Esophagus muscularis mucosa (tissue), 4 donors: ENCODE measurements around the gene RASD2. TPM values are rescaled to one million over a fixed set of nuclear protein-coding genes. Genes with fewer than 3 reads are reported as not detected.

Source experiments
- DNase-seq: peaks from one replicate; pipeline ENCODE4 v3.0.0-alpha.2; 2017; ENCODE audit errors: extremely low spot score
- H3K27ac ChIP-seq, 4 donors: fragments of 200-600 bp; sonication (generic); replicated peaks in 1 of 4; 1 replicate in 3 of 4; 2 replicates in 1 of 4; pipeline ENCODE4 v1.5.1; 2016 to 2019; ENCODE audit warnings: mild to moderate bottlenecking in 1 of 4
- H3K27me3 ChIP-seq, 4 donors: fragments of 200-600 bp; sonication (generic); one replicate each; pipeline versions ENCODE4 v1.5.1 to v1.6.0; 2016 to 2019
- H3K36me3 ChIP-seq, 4 donors: fragments of 200-600 bp; sonication (generic); one replicate each; pipeline ENCODE4 v1.5.1; 2016 to 2019
- H3K4me1 ChIP-seq, 4 donors: fragments of 200-600 bp; sonication (generic); one replicate each; pipeline ENCODE4 v1.5.1; 2016 to 2019
- H3K4me3 ChIP-seq, 4 donors: fragments of 200-600 bp; sonication (generic); 1 replicate in 2 of 4; 2 replicates in 2 of 4; pipeline ENCODE4 v1.5.1; 2016 to 2019; ENCODE audit warnings: mild to moderate bottlenecking in 4 of 4, moderate library complexity in 1 of 4
- H3K9me3 ChIP-seq, 4 donors: fragments of 200-600 bp; sonication (generic); 1 replicate in 3 of 4; 2 replicates in 1 of 4; pipeline ENCODE4 v1.5.1; 2016 to 2019
- EP300 ChIP-seq: sonication (generic); formaldehyde crosslinking; IDR thresholded peaks from one replicate; pipeline ENCODE4 v1.6.1; 2017; ENCODE audit warnings: antibody characterized with exemption
- POLR2A ChIP-seq: fragments of 450-650 bp; IDR thresholded peaks from one replicate; pipeline ENCODE4 v1.6.1; 2017; ENCODE audit warnings: antibody characterized with exemption, moderate library complexity, mild to moderate bottlenecking, low read depth
- POLR2AphosphoS5 ChIP-seq, 2 donors: sonication (generic); formaldehyde crosslinking; IDR thresholded peaks; one replicate each; pipeline ENCODE4 v1.6.1; 2017; ENCODE audit warnings: antibody characterized with exemption in 2 of 2
- WGBS: methylation state at CpG from one replicate; pipeline ENCODE4 v1.1.5; 2018; 5-methylcytosine and 5-hydroxymethylcytosine counted together
- intact Hi-C: fragments of 100-400 bp; cut with DNase I; formaldehyde crosslinking; loops from one replicate; pipeline ENCODE4 v1.15.1; 2023
- total RNA-seq, 4 donors: library from RNA; depleted of rRNA; stranded (reverse); fragments of >200 nt; gene quantifications; one replicate each; pipeline versions ENCODE4 v1.1.0 to v1.2.1, GENCODE V29; 2016
- TF ChIP-seq, protein P1 (sequence below), 3 experiments: fragments of 200-600 bp in 2 of 3; fragments of 450-650 bp in 1 of 3; sonication (generic) in 2 of 3; IDR thresholded peaks; one replicate each; pipeline ENCODE4 v1.5.1; 2017 to 2019; ENCODE audit warnings: antibody characterized with exemption in 3 of 3, mild to moderate bottlenecking in 2 of 3, moderate library complexity in 1 of 3

RASD2 gene
- total RNA-seq, 4 donors from 2014 or later = 18.4 to 53.6 (median 31.7) TPM

DNA sequence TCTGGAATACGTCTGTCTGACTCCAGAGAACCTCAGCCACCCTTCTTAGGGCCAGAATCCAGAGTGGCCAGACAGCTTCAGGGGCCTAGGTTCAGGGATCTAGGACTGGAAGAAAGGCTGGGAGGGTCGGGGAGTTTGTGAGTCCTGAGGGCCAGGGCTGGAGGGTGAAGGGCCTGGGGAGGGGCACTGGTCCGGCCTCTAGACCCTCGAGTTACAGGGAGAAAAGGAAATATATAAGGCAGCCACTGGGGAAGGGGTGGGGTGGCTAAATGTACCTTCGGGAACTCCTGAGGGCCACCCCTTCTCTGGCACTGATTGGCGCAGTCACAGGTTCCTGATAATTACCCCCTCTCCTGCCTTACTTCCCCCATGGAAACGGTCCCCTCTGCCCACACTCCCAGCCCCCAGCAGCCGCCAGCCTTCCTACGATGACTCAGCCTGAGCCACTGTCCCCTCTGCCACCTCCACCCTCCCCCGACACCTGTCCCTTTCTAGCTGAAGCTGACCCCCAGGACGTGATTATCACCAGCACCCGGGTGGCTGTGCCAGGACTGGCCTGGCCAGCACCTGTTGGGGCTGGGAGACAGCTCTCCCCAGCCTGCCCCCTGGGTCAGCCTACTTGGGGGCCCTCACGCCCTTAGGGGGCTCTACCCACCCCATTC lies 50.1 kb downstream of the RASD2 start:
- intact Hi-C loops = no loop called here
- H3K36me3 ChIP-seq = no peaks in the 10 kb centered on the region
- H3K4me3 ChIP-seq = no peak overlapping the region
- no peaks in the 10 kb centered on the region for H3K9me3 ChIP-seq
- DNase-seq = no peak
- peaks cover 39 to 55% (median 49%) of the 10 kb centered on the region in 4 donors for H3K4me1 ChIP-seq
- H3K27me3 ChIP-seq = no peaks in the 10 kb centered on the region
- H3K27ac ChIP-seq = peak overlapping the region in 1 of 4 donors; percentile 82
- 74% methylated on average over 13 of the region's 13 CpGs for WGBS
- no peak for TF ChIP-seq EP300
- TF ChIP-seq POLR2A = no peak
- TF ChIP-seq, protein P1, sequence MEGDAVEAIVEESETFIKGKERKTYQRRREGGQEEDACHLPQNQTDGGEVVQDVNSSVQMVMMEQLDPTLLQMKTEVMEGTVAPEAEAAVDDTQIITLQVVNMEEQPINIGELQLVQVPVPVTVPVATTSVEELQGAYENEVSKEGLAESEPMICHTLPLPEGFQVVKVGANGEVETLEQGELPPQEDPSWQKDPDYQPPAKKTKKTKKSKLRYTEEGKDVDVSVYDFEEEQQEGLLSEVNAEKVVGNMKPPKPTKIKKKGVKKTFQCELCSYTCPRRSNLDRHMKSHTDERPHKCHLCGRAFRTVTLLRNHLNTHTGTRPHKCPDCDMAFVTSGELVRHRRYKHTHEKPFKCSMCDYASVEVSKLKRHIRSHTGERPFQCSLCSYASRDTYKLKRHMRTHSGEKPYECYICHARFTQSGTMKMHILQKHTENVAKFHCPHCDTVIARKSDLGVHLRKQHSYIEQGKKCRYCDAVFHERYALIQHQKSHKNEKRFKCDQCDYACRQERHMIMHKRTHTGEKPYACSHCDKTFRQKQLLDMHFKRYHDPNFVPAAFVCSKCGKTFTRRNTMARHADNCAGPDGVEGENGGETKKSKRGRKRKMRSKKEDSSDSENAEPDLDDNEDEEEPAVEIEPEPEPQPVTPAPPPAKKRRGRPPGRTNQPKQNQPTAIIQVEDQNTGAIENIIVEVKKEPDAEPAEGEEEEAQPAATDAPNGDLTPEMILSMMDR (IDR thresholded peaks at IDR 0.05) = no peak
- TF ChIP-seq POLR2AphosphoS5 (IDR thresholded peaks at IDR 0.05) = no peak

DNA sequence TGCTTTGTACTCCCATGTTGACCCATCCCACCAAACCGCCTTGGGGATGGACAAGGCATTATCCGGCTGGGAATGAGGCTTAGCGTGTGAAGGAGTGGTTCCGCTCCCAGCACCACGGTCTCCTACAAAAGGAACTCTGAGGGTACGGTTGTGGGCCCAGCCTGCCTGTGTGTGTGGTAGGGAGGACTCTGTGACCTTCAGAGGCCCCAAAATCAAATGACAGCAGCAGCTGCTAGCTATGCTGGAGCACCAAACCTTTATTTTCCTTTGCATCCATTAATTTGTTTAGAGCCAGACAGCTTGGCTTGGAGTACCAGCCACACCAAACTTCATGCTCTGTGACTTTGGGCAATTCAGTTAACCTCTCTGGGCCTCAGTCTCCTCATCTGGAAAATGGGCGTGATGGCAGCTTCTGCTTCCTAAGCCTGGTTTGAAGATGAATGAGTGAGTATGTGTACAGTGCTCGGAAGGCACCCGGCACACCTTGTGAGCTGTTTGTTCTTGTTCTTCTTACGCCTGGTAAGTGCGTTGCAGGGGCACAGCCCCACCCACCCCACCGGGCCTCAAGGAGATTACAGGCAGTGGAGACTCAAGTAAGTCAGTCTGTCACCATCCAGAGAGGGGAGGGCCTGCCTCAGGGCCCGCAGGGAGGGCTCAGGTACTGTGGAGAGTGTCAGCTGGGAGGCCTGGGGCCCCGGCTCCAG lies 51.2 kb downstream of the RASD2 start:
- 96% methylated on average over 11 of the region's 14 CpGs for WGBS
- H3K9me3 ChIP-seq = no peaks in the 10 kb centered on the region
- intact Hi-C loops = no loop called here
- TF ChIP-seq EP300 (no peak), POLR2AphosphoS5 (IDR thresholded peaks at IDR 0.05) (no peak), POLR2A (no peak)
- TF ChIP-seq, protein P1 (IDR thresholded peaks at IDR 0.05) = no peak
- no peaks in the 10 kb centered on the region for H3K36me3 ChIP-seq
- H3K27me3 ChIP-seq = no peaks in the 10 kb centered on the region
- no peak for DNase-seq
- H3K4me3 ChIP-seq = no peak overlapping the region
- peaks cover 39 to 55% (median 50%) of the 10 kb centered on the region in 4 donors for H3K4me1 ChIP-seq
- peak overlapping the region; percentile 69 to 82 (median 74) for H3K27ac ChIP-seq

DNA sequence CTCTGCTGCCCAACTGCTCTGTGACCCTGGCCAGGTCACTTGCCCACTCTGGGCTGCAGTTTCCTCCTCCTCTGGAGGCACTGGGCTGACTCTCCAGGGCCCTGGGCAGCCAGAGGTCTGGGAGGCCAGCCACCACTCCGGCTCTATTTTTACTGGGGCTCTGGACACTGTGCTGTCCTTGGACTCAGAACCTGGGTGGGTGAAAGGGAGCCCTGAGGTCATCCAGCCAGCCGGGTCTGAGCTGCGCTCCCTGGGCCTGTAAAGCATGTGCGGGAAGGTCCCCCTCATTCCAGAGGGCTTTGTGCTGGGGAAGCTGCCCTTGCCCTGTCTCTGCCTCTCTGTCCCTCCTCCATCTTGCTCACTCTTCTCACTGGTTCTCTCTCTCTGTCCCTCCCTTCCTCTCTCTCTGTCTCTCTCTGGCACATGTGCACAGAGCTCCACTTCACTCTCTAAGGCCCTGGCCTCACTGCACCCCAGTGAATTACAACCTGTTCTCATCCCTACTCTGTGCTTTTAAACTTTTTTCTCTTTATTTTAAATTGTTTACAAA lies 51.9 kb downstream of the RASD2 start:
- intact Hi-C loops = no loop called here
- no peak overlapping the region for H3K4me3 ChIP-seq

DNA sequence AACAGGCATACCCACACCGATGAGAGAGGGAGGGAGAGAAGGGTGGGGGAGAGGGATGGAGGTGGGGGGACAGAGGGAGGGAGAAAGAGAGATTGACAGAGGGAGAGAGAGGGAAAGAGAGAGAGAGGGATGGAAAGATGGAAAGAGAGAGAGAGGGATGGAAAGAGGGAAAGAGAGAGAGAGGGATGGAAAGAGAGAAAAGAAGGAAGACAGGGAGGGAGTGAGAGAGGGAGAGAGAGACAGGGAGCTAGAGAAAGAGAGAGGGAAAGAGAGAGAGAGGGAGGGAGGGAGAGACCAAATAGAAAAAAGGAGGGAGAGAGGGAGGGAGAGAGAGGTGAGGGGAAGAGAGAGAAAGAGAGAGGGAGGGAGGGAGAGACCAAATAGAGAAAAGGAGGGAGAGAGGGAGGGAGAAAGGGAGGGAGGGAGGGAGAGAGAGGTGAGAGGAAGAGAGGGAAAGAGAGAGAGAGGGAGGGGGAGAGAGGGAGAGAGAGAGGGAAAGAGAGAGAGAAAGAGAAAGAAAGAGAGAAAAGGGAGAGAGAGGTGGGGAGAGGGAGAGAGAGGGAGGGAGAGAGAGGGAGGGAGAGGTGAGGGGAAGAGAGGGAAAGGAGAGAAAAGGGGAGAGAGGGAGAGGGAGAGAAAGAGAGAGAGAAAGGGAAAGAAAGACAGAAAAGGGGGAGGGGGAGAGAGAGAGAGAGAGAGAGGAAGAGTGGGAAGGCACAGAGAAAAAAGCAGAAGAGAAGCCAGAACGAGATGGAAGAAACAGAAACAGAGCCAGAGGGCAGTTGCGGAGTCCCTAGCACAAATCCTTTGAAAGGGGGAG lies 52.6 kb downstream of the RASD2 start:
- H3K36me3 ChIP-seq = no peaks in the 10 kb centered on the region
- no peaks in the 10 kb centered on the region for H3K27me3 ChIP-seq
- peak overlapping the region; percentile 69 to 82 (median 74) for H3K27ac ChIP-seq
- intact Hi-C loops = no loop called here
- TF ChIP-seq EP300 (no peak), POLR2A (no peak), POLR2AphosphoS5 (IDR thresholded peaks at IDR 0.05) (no peak)
- TF ChIP-seq, protein P1 (IDR thresholded peaks at IDR 0.05) = no peak
- H3K4me3 ChIP-seq = no peak overlapping the region
- DNase-seq = no peak
- H3K9me3 ChIP-seq = no peaks in the 10 kb centered on the region
- H3K4me1 ChIP-seq = peaks cover 27 to 45% (median 40%) of the 10 kb centered on the region in 4 donors
- WGBS = 31% methylated on average over 3 of the region's 3 CpGs

More for the DNA sequence above, 51.9 kb downstream of the RASD2 start:
- peaks cover 35 to 50% (median 47%) of the 10 kb centered on the region in 4 donors for H3K4me1 ChIP-seq
- H3K36me3 ChIP-seq = no peaks in the 10 kb centered on the region
- DNase-seq = no peak
- no peaks in the 10 kb centered on the region for H3K9me3 ChIP-seq
- peak overlapping the region; percentile 69 to 82 (median 74) for H3K27ac ChIP-seq
- no peaks in the 10 kb centered on the region for H3K27me3 ChIP-seq
- TF ChIP-seq EP300 = no peak
- TF ChIP-seq, protein P1 (IDR thresholded peaks at IDR 0.05) = no peak
- no peak for TF ChIP-seq POLR2AphosphoS5 (IDR thresholded peaks at IDR 0.05)
- no peak for TF ChIP-seq POLR2A
- 65% methylated on average over 4 of the region's 4 CpGs for WGBS
